A549 (cell line): Measurements from ENCODE around the gene PLPP6.

ENCODE experiments used
- CTCF ChIP-seq: fragments of >200 bp; sonication (Bioruptor Twin); formaldehyde crosslinking; IDR thresholded peaks from 3 replicates; pipeline ENCODE4 v1.5.1; 2016
- EHMT2 ChIP-seq: fragments of 200-600 bp; sonication (generic); IDR thresholded peaks from 2 replicates; pipeline ENCODE4 v1.6.1; 2016; ENCODE audit warnings: antibody characterized with exemption, low read depth, mild to moderate bottlenecking, moderate library complexity

GRCh38 chr9:4677392-4677791 lies 15.3 kb downstream of the PLPP6 start:
- TF ChIP-seq EHMT2 (no peak), CTCF (no peak)
